ENCODE results near the gene CERK. TPM values are rescaled to one million over a fixed set of nuclear protein-coding genes. Genes with fewer than 3 reads are reported as not detected.

CERK gene
- polyA plus RNA-seq, 3 donors: 14.7 to 27.2 (median 18.6) TPM

DNA sequence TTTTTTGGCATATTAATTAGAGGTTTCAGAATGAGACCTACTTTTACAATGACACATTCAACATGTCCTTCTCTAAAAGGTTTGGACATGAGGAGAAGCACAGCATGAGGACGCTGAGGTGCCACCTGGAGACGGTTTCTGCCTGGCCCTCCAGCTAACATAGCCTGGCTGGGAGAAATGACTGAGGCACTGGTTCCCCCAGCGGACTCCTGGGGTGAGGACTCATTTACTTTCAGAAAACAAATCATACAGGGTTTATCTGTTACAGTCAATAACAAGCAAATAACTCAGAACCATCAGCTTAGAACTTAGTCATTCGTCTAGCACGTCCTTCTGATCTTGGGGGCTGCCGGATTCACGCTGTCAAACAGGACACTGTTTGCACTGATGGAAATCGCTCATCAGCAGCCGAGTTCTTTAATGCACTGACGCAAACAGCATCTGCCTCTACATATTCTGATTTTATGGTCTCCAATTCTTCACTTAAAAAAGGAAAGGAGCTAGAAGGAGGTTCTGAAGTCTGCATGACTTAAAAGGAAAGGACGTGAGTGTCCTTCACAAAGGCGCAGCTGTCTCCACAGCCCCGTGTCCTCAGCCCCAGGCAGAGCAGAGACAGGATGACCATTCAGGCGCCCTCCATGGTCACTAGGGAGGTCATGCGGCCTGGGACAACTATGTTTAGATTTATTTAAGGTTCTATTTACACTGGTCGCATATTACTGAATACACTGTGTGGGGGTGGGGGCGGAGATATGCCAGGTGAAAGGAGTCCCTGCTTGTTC, 44.2 kb downstream of the CERK start:
- no peak overlapping the region for H3K27ac ChIP-seq (ENCODE audit: low read depth, low read length)
- 78 to 87% (median 80%) methylated on average over 17 of the region's 17 CpGs for WGBS, 3 donors

- 86 to 94% (median 92%) methylated on average over 17 of the region's 17 CpGs for WGBS, 3 donors
- H3K27ac ChIP-seq (ENCODE audit: low read depth, low read length): no peak overlapping the region
Observed at GRCh38 chr22:46691571-46691970, 46.5 kb downstream of the CERK start.

DNA sequence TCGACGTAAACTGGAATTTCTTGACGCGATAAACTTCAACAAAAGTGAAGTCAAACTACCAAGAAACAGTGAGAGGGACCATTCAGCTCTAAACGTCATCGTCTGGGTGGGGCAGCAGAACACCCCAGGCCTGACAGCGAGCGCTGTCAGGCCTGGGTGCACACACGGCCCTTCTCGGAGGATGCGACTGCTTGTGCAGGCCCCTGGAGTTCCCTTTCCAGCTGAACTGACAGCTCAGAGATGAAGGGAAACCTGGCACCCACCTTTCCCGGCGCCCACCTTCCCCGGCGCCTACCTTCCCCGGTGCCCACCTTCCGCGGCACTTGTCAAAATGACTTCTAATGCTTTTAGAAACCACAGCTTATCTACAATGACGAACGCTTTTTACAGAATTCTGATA, 47.9 kb downstream of the CERK start:
- WGBS, 3 donors: 93 to 95% (median 94%) methylated on average over 20 of the region's 20 CpGs
- no peak overlapping the region for H3K27ac ChIP-seq (ENCODE audit: low read depth, low read length)

DNA sequence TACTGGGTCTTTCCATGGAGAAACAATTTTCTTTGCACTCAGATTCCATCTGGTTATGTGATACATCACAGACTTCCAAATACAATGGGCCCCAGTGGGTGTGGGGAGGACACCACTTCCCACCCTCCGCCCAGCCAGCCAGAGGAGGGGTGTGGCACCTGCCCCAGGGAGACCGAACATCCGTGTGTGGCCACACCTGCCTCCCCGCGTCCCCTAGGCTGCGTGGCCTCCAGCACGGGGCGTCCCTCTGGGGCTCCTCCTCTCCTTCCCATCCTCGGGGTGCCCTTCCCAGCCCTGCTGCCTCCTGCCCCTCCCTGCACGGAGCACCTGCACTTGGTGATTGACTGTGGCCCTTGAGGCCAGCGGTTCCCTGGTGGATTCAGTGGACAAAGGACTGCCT, 49.1 kb downstream of the CERK start:
- WGBS, 3 donors: 49 to 79% (median 69%) methylated on average over 11 of the region's 11 CpGs
- H3K27ac ChIP-seq (ENCODE audit: low read depth, low read length): no peak overlapping the region

DNA sequence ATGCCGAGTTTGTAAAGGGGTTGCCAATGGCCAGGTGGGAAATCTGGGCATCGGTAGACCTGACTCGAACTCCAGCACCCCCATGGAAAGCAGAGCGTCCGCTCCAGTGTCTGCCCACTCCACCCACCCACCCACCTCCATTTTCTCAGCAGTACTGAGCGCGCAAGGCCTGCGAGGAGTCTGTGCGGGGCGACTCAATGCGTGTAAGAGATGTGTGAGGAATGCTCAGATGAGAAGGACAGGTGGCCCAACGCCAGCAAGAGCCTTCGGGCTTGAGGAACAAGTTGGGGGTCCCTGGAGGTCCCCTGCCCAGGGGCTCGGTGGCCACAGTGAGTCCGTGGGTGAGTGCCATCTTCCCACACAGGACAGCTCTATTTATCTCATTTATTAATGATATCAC, 50.6 kb downstream of the CERK start:
- WGBS, 3 donors: 87 to 96% (median 91%) methylated on average over 14 to 15 of the region's 15 CpGs
- no peak overlapping the region for H3K27ac ChIP-seq (ENCODE audit: low read depth, low read length)

DNA sequence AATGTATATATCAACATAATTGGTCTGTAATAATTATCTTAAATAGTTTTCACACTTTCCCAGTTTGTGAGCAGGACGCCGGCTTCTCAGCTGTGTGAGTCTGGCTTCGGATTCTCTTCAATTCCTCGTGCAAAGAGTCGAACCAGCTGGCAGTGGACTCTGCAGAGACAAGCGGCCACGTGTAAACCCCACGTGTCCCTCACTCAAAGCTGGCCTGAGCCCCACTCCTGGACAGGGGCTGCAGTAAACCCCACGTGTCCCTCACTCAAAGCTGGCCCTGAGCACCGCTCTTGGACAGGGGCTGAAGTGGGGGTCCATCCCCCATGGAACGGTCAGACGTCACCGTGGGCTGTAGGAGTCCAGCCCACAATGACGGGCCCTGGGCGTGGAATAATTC, 51.0 kb downstream of the CERK start:
- no peak overlapping the region for H3K27ac ChIP-seq (ENCODE audit: low read depth, low read length)
- WGBS, 3 donors: 83 to 89% (median 84%) methylated on average over 15 of the region's 15 CpGs

- H3K27ac ChIP-seq (ENCODE audit: low read depth, low read length): no peak overlapping the region
- WGBS, 3 donors: 41 to 52% (median 46%) methylated on average over 33 of the region's 33 CpGs
Observed at GRCh38 chr22:46686221-46687047, 51.6 kb downstream of the CERK start.

GRCh38 chr22:46684706-46685105, 53.3 kb downstream of the CERK start:
- 59 to 61% (median 60%) methylated on average over 10 of the region's 10 CpGs for WGBS, 3 donors
- H3K27ac ChIP-seq (ENCODE audit: low read depth, low read length): no peak overlapping the region

DNA sequence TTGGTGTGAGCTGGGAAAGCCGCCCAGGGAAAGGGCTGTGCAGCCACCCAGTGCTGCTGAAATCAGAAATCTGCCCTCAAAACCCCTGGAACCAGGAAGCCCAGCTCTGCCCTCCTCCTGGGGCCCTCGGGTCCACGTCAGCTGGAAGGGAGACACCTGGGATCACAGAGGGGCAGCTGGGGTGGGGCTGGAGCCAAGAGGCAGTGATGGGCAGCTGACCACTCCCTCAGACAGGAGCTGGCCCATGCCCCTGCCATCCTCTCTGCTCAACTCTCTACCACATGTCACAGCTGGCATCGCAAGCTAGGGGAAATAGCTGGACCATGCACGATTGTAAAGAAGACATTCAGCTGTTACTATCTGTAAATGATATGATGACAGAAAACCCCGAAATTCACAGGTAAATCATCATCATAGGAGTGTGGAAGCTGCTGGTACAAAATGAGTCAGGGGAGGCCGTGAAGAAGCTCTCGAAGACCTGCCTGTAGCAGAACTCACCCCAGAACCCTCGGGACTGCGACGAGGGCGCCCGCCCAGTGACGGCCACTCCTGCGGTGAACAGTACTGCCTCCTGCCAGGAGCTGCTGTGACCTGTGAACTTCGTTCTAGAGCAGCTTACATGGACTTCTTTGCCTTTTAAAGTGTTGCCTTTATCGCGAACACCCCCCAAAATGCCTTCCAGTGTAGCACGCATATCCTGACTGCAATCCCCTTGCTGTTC, 55.9 kb downstream of the CERK start:
- no peak overlapping the region for H3K27ac ChIP-seq (ENCODE audit: low read depth, low read length)
- WGBS, 3 donors: 90 to 92% (median 91%) methylated on average over 19 of the region's 19 CpGs

- no peak overlapping the region for H3K27ac ChIP-seq (ENCODE audit: low read depth, low read length)
- WGBS, 3 donors: 66 to 87% (median 86%) methylated on average over 7 of the region's 7 CpGs
Observed at GRCh38 chr22:46681010-46681409, 57.0 kb downstream of the CERK start.

- 75 to 87% (median 85%) methylated on average over 16 of the region's 16 CpGs for WGBS, 3 donors
- no peak overlapping the region for H3K27ac ChIP-seq (ENCODE audit: low read depth, low read length)
Observed at GRCh38 chr22:46679706-46680269, 58.3 kb downstream of the CERK start.

DNA sequence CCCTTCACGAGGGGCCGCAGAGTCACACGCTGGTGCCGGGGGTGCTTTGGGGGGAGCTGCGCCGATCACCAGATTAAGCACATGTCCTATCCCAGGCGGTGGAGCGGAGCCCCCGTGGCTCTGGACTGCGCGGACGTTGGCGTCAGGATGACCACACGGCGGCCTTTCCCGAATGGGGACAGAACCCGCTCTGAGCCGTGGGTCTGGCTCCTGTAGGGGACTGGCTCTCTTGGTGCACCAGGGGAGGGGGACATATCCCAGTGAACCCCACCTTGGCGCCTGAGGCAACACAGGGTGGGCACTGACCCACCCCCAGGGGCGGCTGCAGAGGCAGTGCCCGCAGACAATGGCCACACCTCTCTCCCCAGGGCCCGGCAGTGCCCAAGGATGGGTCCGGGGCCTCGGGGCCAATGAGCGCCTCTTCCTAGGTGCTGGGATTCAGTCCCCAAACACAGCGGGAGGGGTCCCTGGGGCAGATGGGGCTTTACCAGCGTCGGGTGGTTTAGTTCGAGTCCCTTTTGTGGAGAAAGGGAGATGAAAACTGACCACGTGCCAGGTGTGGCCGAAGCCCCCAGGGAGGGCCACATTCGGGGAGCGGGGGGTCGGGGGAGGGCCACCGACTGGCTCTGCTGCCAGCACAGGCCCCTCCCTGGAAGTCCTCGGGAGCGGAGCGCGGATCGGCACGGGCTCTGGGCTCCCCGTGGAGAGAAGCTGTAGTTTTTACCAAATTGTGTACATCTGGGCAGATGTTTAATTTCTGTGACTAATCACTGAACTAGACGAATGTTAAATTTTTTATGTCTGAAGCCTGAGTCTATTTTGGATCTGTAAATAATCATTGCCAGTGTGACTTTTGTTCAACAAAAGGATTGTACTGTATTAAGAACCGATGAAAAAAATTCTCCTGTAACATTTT, 59.0 kb downstream of the CERK start:
- 80 to 90% (median 88%) methylated on average over 43 to 44 of the region's 44 CpGs for WGBS, 3 donors
- H3K27ac ChIP-seq (ENCODE audit: low read depth, low read length): no peak overlapping the region

DNA sequence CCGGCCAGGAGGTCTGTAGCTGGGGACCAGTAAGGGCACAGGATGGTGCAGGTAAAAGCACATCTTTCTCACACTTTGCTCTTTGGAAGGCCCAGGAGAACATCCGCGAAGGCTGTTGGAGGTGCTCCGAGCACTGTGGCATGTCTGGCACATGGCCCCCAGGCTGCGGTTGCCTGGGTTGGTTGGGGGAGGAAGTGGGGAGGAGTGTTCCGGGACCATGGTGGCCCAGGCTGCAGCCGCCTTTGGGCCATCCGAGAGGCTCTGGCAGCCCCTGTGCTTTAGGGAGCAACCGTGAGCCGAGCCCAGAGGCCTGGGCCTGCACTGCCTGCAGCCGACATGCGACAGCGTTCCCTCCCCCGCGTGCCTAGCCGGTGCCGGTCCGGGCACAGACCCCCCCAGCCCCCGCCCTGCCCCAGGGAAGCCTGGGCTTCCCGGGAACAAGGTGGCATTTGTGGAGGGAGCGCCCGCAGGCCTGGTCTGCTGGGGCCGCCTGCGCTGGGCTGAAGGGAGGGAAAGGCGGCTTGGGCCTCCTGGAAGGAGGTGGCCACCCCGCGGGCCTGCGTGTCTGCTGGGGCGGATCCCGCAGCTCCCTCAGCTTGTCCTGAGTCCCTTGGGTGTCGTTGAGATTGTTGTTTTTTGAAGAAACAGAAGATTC, 59.9 kb downstream of the CERK start:
- no peak overlapping the region for H3K27ac ChIP-seq (ENCODE audit: low read depth, low read length)
- WGBS, 3 donors: 76 to 86% (median 85%) methylated on average over 31 of the region's 31 CpGs

DNA sequence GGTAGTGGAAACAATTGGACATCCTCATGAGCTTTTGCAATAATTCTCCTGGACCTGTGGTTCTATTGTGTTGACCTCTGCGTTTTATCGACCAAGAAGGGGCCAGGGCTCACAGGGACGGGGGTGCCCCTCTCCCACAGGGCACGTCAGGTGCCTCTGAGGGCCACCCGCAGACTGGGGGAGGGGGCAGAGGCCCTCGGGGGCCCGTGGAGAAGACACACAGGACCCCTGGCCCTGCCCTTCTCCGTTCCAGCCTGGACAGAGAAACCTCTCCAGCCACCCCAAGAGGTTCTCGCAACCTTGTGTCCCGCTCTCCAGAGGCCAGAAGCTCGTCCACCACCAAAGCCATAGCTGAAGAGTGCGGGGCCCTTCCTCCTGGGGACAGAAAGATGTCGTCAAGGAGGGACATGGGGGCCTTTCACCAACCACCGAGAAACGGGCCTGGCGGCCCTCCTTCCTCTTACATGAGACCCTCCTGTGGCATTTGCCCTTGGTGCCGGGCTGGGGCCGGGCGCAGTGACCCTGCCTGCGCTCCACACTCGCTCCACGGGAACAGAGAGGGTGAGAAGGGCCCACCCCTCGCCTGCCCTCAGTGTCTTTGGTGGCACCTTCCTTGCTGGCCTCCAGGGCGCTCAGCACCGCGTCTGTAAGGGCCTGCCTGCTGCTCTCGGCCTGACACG, 60.6 kb downstream of the CERK start:
- 91 to 92% (median 91%) methylated on average over 24 to 28 of the region's 28 CpGs for WGBS, 3 donors
- H3K27ac ChIP-seq (ENCODE audit: low read depth, low read length): no peak overlapping the region

DNA sequence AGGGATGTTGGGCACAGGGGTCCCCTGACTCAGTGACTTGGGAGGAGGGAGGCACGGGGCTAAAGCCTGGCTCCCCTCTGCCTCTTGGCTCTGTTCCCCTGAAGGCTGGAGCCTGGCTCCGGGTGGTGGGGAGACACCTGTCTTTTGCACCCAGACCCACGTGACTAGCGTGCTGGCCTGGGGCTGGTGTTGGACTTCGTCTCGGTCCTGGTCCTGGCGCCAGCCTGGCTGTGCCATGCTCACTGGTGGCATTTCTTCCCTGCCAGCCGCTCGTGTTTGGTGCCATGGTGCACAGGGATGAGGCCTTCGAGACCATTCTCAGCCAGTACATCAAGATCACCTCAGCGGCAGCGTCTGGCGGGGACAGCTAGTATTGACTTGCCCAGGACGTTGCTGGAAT, 61.2 kb downstream of the CERK start:
- 87 to 93% (median 89%) methylated on average over 14 of the region's 14 CpGs for WGBS, 3 donors
- H3K27ac ChIP-seq (ENCODE audit: low read depth, low read length): no peak overlapping the region

- 92 to 94% (median 93%) methylated on average over 15 of the region's 15 CpGs for WGBS, 3 donors
- H3K27ac ChIP-seq (ENCODE audit: low read depth, low read length): no peak overlapping the region
Observed at GRCh38 chr22:46676479-46676878, 61.6 kb downstream of the CERK start.

GRCh38 chr22:46675938-46676337, 62.1 kb downstream of the CERK start:
- H3K27ac ChIP-seq (ENCODE audit: low read depth, low read length): no peak overlapping the region
- WGBS, 3 donors: 92 to 94% (median 93%) methylated on average over 16 of the region's 16 CpGs

Data from adipose tissue (tissue), 3 donors.